HCT116 (cell line): ENCODE measurements around the gene OGDHL.

ENCODE experiments used
- EZH2 ChIP-seq: fragments of 200-600 bp; sonication (generic); IDR thresholded peaks from 2 replicates; pipeline ENCODE4 v1.6.1; 2017; ENCODE audit warnings: antibody characterized with exemption, mixed run types
- POLR2A ChIP-seq: IDR thresholded peaks from 2 replicates; pipeline ENCODE4 v1.7.0; 2011; ENCODE audit warnings: borderline replicate concordance; ENCODE audit not compliant: insufficient read depth, insufficient read length; ENCODE audit errors: extremely low read depth
- POLR2AphosphoS5 ChIP-seq: IDR thresholded peaks from 2 replicates; pipeline ENCODE4 v1.6.1; 2011; ENCODE audit warnings: mild to moderate bottlenecking, low read depth, low read length, moderate library complexity
- RAD21 ChIP-seq: IDR thresholded peaks from 2 replicates; pipeline ENCODE4 v1.6.1; 2012; ENCODE audit warnings: low read depth, mild to moderate bottlenecking
- SP1 ChIP-seq: IDR thresholded peaks from 2 replicates; pipeline ENCODE4 v1.6.1; 2012; ENCODE audit warnings: low read depth
- ZBTB33 ChIP-seq: IDR thresholded peaks from 2 replicates; pipeline ENCODE4 v1.6.1; 2011; ENCODE audit warnings: mild to moderate bottlenecking, low read length, moderate library complexity; ENCODE audit not compliant: insufficient replicate concordance; ENCODE audit errors: extremely low read depth
- ZFX ChIP-seq: fragments of 450-650 bp; IDR thresholded peaks from 2 replicates; pipeline ENCODE4 v1.6.1; 2017

DNA sequence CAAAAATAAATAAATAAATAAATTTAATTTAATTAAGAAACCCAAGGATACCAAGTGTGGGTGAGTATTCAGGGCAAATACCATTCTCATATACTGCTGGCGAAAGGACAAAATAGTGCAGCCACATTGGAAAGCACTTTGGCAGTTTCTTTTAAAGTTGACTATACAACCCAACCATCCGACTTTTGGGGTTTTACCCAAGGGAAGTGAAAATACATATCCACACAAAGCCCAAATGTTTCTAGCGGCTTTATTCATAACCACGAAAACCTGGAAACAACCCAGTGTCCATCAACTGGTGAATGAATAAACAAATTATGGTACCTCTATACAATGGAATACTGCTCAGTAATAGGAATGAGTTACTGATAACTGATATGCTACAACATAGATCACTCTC lies 36.2 kb upstream of the OGDHL start:
- TF ChIP-seq ZFX: no peak
- TF ChIP-seq POLR2AphosphoS5: no peak
- TF ChIP-seq EZH2: no peak
- TF ChIP-seq RAD21: no peak
- TF ChIP-seq ZBTB33: no peak
- no peak for TF ChIP-seq SP1
- no peak for TF ChIP-seq POLR2A
